HEK293 (cell line): ENCODE results near the gene SRCIN1.

ENCODE experiments used
- GLIS1 ChIP-seq: fragments of 450-650 bp; formaldehyde crosslinking; IDR thresholded peaks from 2 replicates; pipeline ENCODE4 v1.5.1; 2016; ENCODE audit warnings: missing biosample characterization, missing genetic modification characterization
- KLF1 ChIP-seq: fragments of 450-650 bp; formaldehyde crosslinking; IDR thresholded peaks from 2 replicates; pipeline ENCODE4 v1.5.1; 2016; ENCODE audit warnings: missing biosample characterization, missing genetic modification characterization
- KLF9 ChIP-seq: fragments of 450-650 bp; formaldehyde crosslinking; IDR thresholded peaks from 2 replicates; pipeline ENCODE4 v1.5.1; 2016; ENCODE audit warnings: missing biosample characterization, missing genetic modification characterization, low read depth
- OVOL3 ChIP-seq: fragments of 450-650 bp; formaldehyde crosslinking; IDR thresholded peaks from 2 replicates; pipeline ENCODE4 v1.5.1; 2016; ENCODE audit warnings: missing biosample characterization, missing genetic modification characterization
- ZFHX2 ChIP-seq: fragments of 450-650 bp; formaldehyde crosslinking; conservative IDR thresholded peaks from 2 replicates; pipeline ENCODE4 v1.5.1; 2016; ENCODE audit warnings: missing biosample characterization, missing genetic modification characterization
- ZFP3 ChIP-seq: fragments of 450-650 bp; formaldehyde crosslinking; IDR thresholded peaks from 2 replicates; pipeline ENCODE4 v1.5.1; 2016; ENCODE audit warnings: low read depth, missing biosample characterization, missing genetic modification characterization
- ZIC2 ChIP-seq: fragments of 450-650 bp; formaldehyde crosslinking; IDR thresholded peaks from 2 replicates; pipeline ENCODE4 v1.5.1; 2016; ENCODE audit warnings: missing biosample characterization, missing genetic modification characterization
- ZNF16 ChIP-seq: fragments of 450-650 bp; formaldehyde crosslinking; IDR thresholded peaks from 2 replicates; pipeline ENCODE4 v1.5.1; 2016; ENCODE audit warnings: low read depth, missing biosample characterization, missing genetic modification characterization
- ZNF175 ChIP-seq: fragments of 450-650 bp; formaldehyde crosslinking; IDR thresholded peaks from 2 replicates; pipeline ENCODE4 v1.5.1; 2016; ENCODE audit warnings: missing biosample characterization, missing genetic modification characterization
- ZNF354C ChIP-seq: fragments of 450-650 bp; formaldehyde crosslinking; IDR thresholded peaks from 2 replicates; pipeline ENCODE4 v1.5.1; 2016; ENCODE audit warnings: missing biosample characterization, missing genetic modification characterization, low read depth, borderline replicate concordance
- ZNF501 ChIP-seq: fragments of 450-650 bp; formaldehyde crosslinking; IDR thresholded peaks from 2 replicates; pipeline ENCODE4 v1.5.1; 2016; ENCODE audit warnings: missing biosample characterization, missing genetic modification characterization
- ZNF549 ChIP-seq: fragments of 450-650 bp; IDR thresholded peaks from 2 replicates; pipeline ENCODE4 v1.5.1; 2018; ENCODE audit warnings: missing biosample characterization, missing genetic modification characterization, mild to moderate bottlenecking, inconsistent platforms, moderate library complexity
- ZNF560 ChIP-seq: fragments of 450-650 bp; formaldehyde crosslinking; IDR thresholded peaks from 2 replicates; pipeline ENCODE4 v1.5.1; 2017; ENCODE audit warnings: missing biosample characterization, missing genetic modification characterization, borderline replicate concordance
- ZNF600 ChIP-seq: fragments of 450-650 bp; formaldehyde crosslinking; IDR thresholded peaks from 2 replicates; pipeline ENCODE4 v1.5.1; 2016; ENCODE audit warnings: missing biosample characterization, missing genetic modification characterization
- ZSCAN23 ChIP-seq: fragments of 450-650 bp; formaldehyde crosslinking; IDR thresholded peaks from 2 replicates; pipeline ENCODE4 v1.5.1; 2016; ENCODE audit warnings: missing biosample characterization, missing genetic modification characterization
- TF ChIP-seq, protein P1 (sequence below): fragments of 450-650 bp; formaldehyde crosslinking; IDR thresholded peaks from 2 replicates; pipeline ENCODE4 v1.5.1; 2016; ENCODE audit warnings: missing biosample characterization, missing genetic modification characterization, borderline replicate concordance
- TF ChIP-seq, protein P2 (sequence below): fragments of 450-650 bp; formaldehyde crosslinking; IDR thresholded peaks from 2 replicates; pipeline ENCODE4 v1.5.1; 2017; ENCODE audit warnings: missing biosample characterization, missing genetic modification characterization
- TF ChIP-seq, protein P3 (sequence below): fragments of 450-650 bp; formaldehyde crosslinking; optimal IDR thresholded peaks from 2 replicates; pipeline ENCODE3; 2016; ENCODE audit warnings: missing biosample characterization, mild to moderate bottlenecking, missing genetic modification characterization
- TF ChIP-seq, protein P4 (sequence below): fragments of 450-650 bp; formaldehyde crosslinking; IDR thresholded peaks from 2 replicates; pipeline ENCODE4 v1.5.1; 2016; ENCODE audit warnings: missing biosample characterization, missing genetic modification characterization
- TF ChIP-seq, protein P5 (sequence below): fragments of 450-650 bp; formaldehyde crosslinking; IDR thresholded peaks from 2 replicates; pipeline ENCODE4 v1.5.1; 2017; ENCODE audit warnings: missing biosample characterization, missing genetic modification characterization

The SRCIN1 gene

DNA sequence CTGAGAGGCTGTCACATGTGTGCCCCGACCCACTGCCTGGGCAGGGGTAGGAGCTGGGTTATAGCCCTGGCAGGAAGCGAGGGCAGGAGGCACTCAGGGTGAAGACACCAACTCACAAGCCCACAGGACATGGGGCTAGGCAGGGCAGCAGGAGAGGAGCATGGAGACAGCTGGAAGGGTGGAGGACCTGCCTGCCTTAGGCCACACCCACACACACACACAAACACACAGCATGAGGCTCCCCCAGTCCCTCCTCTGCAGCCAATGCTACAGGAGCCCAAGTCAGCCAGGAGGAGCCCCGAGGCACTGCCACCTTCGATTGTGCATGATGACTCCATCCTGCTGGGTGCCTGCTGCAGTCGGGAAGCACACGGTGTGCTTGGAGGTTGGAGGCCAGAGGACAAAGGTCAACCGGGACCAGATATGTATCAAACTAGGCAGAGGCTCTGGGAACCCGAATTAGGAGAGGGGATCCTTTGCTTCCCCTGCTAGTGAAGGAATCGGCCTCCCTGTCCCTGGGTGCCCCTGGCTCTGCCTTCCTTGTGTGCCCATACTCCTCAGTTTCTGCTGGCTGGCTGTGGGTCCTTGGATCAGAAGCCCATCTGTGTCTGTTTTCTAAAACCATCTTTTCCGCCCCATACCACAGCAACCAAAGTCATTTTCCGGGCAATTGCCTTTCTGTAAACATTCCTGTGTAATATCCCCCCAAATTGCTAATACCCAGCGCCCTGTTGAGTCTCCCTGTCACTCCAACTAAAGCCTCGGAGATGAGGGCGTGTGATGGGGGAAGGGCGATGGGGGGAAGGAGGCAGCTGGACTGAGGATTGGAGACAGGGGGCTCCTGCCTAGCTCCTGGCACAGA, 20.5 kb downstream of the SRCIN1 start (continued):
- TF ChIP-seq, protein P1, sequence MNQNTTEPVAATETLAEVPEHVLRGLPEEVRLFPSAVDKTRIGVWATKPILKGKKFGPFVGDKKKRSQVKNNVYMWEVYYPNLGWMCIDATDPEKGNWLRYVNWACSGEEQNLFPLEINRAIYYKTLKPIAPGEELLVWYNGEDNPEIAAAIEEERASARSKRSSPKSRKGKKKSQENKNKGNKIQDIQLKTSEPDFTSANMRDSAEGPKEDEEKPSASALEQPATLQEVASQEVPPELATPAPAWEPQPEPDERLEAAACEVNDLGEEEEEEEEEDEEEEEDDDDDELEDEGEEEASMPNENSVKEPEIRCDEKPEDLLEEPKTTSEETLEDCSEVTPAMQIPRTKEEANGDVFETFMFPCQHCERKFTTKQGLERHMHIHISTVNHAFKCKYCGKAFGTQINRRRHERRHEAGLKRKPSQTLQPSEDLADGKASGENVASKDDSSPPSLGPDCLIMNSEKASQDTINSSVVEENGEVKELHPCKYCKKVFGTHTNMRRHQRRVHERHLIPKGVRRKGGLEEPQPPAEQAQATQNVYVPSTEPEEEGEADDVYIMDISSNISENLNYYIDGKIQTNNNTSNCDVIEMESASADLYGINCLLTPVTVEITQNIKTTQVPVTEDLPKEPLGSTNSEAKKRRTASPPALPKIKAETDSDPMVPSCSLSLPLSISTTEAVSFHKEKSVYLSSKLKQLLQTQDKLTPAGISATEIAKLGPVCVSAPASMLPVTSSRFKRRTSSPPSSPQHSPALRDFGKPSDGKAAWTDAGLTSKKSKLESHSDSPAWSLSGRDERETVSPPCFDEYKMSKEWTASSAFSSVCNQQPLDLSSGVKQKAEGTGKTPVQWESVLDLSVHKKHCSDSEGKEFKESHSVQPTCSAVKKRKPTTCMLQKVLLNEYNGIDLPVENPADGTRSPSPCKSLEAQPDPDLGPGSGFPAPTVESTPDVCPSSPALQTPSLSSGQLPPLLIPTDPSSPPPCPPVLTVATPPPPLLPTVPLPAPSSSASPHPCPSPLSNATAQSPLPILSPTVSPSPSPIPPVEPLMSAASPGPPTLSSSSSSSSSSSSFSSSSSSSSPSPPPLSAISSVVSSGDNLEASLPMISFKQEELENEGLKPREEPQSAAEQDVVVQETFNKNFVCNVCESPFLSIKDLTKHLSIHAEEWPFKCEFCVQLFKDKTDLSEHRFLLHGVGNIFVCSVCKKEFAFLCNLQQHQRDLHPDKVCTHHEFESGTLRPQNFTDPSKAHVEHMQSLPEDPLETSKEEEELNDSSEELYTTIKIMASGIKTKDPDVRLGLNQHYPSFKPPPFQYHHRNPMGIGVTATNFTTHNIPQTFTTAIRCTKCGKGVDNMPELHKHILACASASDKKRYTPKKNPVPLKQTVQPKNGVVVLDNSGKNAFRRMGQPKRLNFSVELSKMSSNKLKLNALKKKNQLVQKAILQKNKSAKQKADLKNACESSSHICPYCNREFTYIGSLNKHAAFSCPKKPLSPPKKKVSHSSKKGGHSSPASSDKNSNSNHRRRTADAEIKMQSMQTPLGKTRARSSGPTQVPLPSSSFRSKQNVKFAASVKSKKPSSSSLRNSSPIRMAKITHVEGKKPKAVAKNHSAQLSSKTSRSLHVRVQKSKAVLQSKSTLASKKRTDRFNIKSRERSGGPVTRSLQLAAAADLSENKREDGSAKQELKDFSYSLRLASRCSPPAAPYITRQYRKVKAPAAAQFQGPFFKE (tag by site-specific recombination) = no peak
- TF ChIP-seq, protein P2, sequence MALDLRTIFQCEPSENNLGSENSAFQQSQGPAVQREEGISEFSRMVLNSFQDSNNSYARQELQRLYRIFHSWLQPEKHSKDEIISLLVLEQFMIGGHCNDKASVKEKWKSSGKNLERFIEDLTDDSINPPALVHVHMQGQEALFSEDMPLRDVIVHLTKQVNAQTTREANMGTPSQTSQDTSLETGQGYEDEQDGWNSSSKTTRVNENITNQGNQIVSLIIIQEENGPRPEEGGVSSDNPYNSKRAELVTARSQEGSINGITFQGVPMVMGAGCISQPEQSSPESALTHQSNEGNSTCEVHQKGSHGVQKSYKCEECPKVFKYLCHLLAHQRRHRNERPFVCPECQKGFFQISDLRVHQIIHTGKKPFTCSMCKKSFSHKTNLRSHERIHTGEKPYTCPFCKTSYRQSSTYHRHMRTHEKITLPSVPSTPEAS (tag by site-specific recombination) = peak; percentile 41; the same call in 1 of the 2 replicates
- TF ChIP-seq ZNF501 (tag by site-specific recombination) (no peak), ZIC2 (tag by site-specific recombination) (peak; percentile 95), ZNF354C (tag by site-specific recombination) (no peak), ZFP3 (no peak), ZNF175 (tag by site-specific recombination) (no peak), KLF9 (tag by site-specific recombination) (peak; percentile 88), ZFHX2 (tag by site-specific recombination) (peak; percentile 97), ZSCAN23 (tag by site-specific recombination) (0 out of 2 replicates have a peak, but pooled peaks have one; percentile 40), GLIS1 (tag by site-specific recombination) (peak; percentile 65), ZNF16 (tag by site-specific recombination) (no peak), ZNF600 (peak; percentile 83), KLF1 (tag by site-specific recombination) (peak; percentile 98), OVOL3 (tag by site-specific recombination) (no peak), ZNF549 (no peak), ZNF560 (no peak)
- TF ChIP-seq, protein P3, sequence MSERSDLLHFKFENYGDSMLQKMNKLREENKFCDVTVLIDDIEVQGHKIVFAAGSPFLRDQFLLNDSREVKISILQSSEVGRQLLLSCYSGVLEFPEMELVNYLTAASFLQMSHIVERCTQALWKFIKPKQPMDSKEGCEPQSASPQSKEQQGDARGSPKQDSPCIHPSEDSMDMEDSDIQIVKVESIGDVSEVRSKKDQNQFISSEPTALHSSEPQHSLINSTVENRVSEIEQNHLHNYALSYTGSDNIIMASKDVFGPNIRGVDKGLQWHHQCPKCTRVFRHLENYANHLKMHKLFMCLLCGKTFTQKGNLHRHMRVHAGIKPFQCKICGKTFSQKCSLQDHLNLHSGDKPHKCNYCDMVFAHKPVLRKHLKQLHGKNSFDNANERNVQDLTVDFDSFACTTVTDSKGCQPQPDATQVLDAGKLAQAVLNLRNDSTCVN (tag by site-specific recombination) = no peak
- TF ChIP-seq, protein P4, sequence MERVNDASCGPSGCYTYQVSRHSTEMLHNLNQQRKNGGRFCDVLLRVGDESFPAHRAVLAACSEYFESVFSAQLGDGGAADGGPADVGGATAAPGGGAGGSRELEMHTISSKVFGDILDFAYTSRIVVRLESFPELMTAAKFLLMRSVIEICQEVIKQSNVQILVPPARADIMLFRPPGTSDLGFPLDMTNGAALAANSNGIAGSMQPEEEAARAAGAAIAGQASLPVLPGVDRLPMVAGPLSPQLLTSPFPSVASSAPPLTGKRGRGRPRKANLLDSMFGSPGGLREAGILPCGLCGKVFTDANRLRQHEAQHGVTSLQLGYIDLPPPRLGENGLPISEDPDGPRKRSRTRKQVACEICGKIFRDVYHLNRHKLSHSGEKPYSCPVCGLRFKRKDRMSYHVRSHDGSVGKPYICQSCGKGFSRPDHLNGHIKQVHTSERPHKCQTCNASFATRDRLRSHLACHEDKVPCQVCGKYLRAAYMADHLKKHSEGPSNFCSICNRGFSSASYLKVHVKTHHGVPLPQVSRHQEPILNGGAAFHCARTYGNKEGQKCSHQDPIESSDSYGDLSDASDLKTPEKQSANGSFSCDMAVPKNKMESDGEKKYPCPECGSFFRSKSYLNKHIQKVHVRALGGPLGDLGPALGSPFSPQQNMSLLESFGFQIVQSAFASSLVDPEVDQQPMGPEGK (tag by site-specific recombination) = peak; percentile 68
- TF ChIP-seq, protein P5, sequence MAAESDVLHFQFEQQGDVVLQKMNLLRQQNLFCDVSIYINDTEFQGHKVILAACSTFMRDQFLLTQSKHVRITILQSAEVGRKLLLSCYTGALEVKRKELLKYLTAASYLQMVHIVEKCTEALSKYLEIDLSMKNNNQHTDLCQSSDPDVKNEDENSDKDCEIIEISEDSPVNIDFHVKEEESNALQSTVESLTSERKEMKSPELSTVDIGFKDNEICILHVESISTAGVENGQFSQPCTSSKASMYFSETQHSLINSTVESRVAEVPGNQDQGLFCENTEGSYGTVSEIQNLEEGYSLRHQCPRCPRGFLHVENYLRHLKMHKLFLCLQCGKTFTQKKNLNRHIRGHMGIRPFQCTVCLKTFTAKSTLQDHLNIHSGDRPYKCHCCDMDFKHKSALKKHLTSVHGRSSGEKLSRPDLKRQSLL (tag by site-specific recombination) = 0 out of 2 replicates have a peak, but pooled peaks have one; percentile 10
